SH-SY5Y (cell line): ENCODE measurements around the gene TMED8.

ENCODE experiments used
- GATA2 ChIP-seq: IDR thresholded peaks from 2 replicates; pipeline ENCODE4 v1.6.1; 2011; ENCODE audit warnings: mild to moderate bottlenecking, low read depth, low read length
- GATA3 ChIP-seq: IDR thresholded peaks from 2 replicates; pipeline ENCODE4 v1.6.1; 2011; ENCODE audit warnings: low read depth, mild to moderate bottlenecking, low read length, moderate library complexity

GRCh38 chr14:77316872-77317301 is 60.0 kb downstream of the TMED8 start:
- TF ChIP-seq GATA3 (no peak), GATA2 (no peak)
